Body of pancreas (tissue), 4 donors: Measurements from ENCODE around the gene SIL1. TPM values are rescaled to one million over a fixed set of nuclear protein-coding genes. Genes with fewer than 3 reads are reported as not detected.

ENCODE experiments used
- ATAC-seq: fragments of 150-250 bp; one replicate; pipeline ENCODE4 v1.9.1; 2016
- DNase-seq, 4 donors: peaks; one replicate each; pipeline ENCODE4 v3.0.0-alpha.2; 2019
- H3K27ac ChIP-seq, 4 donors: fragments of 200-600 bp; sonication (generic); 1 replicate in 3 of 4; 2 replicates in 1 of 4; pipeline versions ENCODE4 v1.5.1 to v1.6.1; 2016 to 2019; ENCODE audit warnings: mild to moderate bottlenecking in 1 of 4, mixed read lengths in 1 of 4, moderate library complexity in 1 of 4
- H3K27me3 ChIP-seq, 2 donors: fragments of 200-600 bp; sonication (generic); one replicate each; pipeline ENCODE4 v1.6.0; 2016; ENCODE audit warnings: mild to moderate bottlenecking in 1 of 2
- H3K36me3 ChIP-seq, 2 donors: fragments of 200-600 bp; sonication (generic); replicated peaks in 1 of 2; 2 replicates each; pipeline ENCODE4 v1.5.1; 2016; ENCODE audit warnings: low read depth in 2 of 2; ENCODE audit not compliant: insufficient read depth in 1 of 2
- H3K4me1 ChIP-seq: fragments of 200-600 bp; sonication (generic); one replicate; pipeline ENCODE4 v1.6.0; 2016
- H3K4me3 ChIP-seq, 2 donors: fragments of 200-600 bp; sonication (generic); 1 replicate in 1 of 2; 2 replicates in 1 of 2; pipeline ENCODE4 v1.5.1; 2016 to 2019
- H3K9me3 ChIP-seq, 3 donors: fragments of 200-600 bp; sonication (generic); 1 replicate in 2 of 3; 2 replicates in 1 of 3; pipeline ENCODE4 v1.5.1; 2016
- POLR2A ChIP-seq, 3 donors: fragments of 450-650 bp; IDR thresholded peaks; one replicate each; pipeline ENCODE4 v1.6.1; 2016; ENCODE audit warnings: antibody characterized with exemption in 3 of 3, mild to moderate bottlenecking in 2 of 3
- WGBS, 2 donors: methylation state at CpG; one replicate each; pipeline ENCODE4 v1.1.5; 2017; 5-methylcytosine and 5-hydroxymethylcytosine counted together
- intact Hi-C: fragments of 100-400 bp; cut with DNase I; formaldehyde crosslinking; loops from one replicate; pipeline ENCODE4 v1.15.1; 2023
- total RNA-seq, 2 donors: library from RNA; depleted of rRNA; stranded (reverse); fragments of >200 nt; gene quantifications; one replicate each; pipeline ENCODE4 v1.1.0, GENCODE V29; 2016
- TF ChIP-seq, protein P1 (sequence below), 7 experiments: fragments of 450-650 bp in 4 of 7; fragments of 200-600 bp in 3 of 7; sonication (generic) in 3 of 7; IDR thresholded peaks; one replicate each; pipeline ENCODE4 v1.5.1; 2016 to 2019; ENCODE audit warnings: antibody characterized with exemption in 7 of 7

SIL1 gene
- total RNA-seq, 2 donors from 2014 or later: 57.6 to 124 TPM

DNA sequence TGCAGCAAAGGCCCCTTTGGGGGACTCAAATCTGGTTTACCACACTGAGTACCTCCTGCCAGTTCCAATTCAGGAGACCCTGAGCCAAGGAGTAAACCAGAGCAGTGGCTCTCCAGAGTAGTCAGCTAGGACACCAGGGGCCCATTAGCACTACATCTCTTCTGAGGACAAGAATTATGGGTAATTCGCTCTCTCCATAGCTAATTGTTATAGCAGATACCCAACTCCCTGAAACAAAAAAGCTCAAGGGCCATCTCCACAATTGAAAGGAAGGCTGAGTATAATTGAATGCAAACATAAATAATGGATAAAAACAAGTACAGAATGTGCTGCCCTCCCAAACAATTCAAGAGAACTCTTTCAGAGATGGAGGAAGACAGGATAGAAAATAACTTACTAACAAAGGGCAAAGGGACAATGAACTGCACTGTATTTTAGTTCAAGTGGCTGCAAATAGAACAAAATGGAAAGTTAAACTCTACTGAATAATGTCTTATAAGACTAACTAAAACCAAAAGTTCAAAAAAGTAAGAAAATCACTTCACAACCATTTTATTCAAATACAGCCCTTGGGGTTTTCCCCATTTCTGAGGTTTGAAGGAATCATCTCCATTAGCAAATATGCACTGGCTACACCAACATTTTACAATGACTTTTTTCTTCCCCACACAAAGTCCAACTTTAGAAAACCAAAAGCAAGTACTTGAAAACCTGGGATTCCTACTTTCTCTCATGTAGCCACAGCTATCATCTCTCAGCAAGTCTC lies 118.8 kb downstream of the SIL1 start:
- TF ChIP-seq POLR2A (IDR thresholded peaks at IDR 0.05): no peak
- TF ChIP-seq, protein P1, sequence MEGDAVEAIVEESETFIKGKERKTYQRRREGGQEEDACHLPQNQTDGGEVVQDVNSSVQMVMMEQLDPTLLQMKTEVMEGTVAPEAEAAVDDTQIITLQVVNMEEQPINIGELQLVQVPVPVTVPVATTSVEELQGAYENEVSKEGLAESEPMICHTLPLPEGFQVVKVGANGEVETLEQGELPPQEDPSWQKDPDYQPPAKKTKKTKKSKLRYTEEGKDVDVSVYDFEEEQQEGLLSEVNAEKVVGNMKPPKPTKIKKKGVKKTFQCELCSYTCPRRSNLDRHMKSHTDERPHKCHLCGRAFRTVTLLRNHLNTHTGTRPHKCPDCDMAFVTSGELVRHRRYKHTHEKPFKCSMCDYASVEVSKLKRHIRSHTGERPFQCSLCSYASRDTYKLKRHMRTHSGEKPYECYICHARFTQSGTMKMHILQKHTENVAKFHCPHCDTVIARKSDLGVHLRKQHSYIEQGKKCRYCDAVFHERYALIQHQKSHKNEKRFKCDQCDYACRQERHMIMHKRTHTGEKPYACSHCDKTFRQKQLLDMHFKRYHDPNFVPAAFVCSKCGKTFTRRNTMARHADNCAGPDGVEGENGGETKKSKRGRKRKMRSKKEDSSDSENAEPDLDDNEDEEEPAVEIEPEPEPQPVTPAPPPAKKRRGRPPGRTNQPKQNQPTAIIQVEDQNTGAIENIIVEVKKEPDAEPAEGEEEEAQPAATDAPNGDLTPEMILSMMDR (IDR thresholded peaks at IDR 0.05): no peak
- no peak for DNase-seq
- Histone ChIP-seq H3K27ac (no peak overlapping the region), H3K36me3 (no peaks in the 10 kb centered on the region), H3K4me3 (no peak overlapping the region), H3K9me3 (no peaks in the 10 kb centered on the region), H3K4me1 (peaks cover 47% of the 10 kb centered on the region), H3K27me3 (no peaks in the 10 kb centered on the region)
- intact Hi-C loops: no loop called here
- WGBS, 2 donors: 92 to 100% methylated on average over 1 of the region's 1 CpG
- ATAC-seq: no peak

DNA sequence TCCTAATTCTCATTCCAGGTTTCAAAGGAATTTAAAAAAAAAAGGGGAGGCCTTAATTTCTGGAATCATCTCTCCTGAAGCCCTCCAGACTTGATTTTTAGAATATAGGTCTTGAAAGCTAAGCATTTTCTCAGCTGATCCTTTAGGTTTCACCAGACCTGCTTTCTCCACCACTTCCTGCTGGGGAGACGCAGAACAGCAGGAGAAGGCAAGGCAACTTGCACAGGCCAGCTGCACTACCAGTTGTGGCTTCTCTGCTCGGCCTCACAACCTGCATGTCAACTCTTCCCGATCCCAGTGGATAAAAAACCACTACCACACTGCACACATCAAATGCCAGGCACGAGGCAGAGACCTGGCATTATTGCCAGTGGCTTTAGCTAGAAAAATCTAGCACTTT lies 119.8 kb downstream of the SIL1 start:
- Histone ChIP-seq H3K4me1 (peaks cover 47% of the 10 kb centered on the region), H3K9me3 (no peaks in the 10 kb centered on the region), H3K36me3 (no peaks in the 10 kb centered on the region), H3K27ac (no peak overlapping the region), H3K4me3 (no peak overlapping the region), H3K27me3 (no peaks in the 10 kb centered on the region)
- intact Hi-C loops: no loop called here
- DNase-seq: no peak
- WGBS, 2 donors: 69 to 88% methylated on average over 4 of the region's 4 CpGs
- TF ChIP-seq POLR2A (IDR thresholded peaks at IDR 0.05): no peak
- TF ChIP-seq, protein P1 (IDR thresholded peaks at IDR 0.05): peak in 1 of 7 experiments; percentile 7
- ATAC-seq: no peak

DNA sequence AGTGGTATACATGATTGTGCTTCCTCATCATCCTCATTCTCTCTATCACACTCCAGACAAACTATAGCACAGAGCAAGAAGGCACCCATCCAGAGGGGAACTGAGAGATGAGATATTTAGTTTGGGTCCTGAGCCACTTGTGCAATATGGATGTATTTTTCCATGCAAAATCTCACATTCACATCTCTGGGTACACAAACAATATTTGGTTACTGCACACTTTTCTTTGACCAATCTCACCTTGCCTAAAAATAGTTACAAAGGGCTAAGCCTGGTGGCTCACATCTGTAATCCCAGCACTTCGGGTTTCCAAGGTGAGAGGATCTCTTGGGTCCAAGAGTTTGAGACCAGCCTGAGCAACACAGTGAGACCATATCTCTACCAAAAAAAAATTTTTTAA lies 120.3 kb downstream of the SIL1 start:
- no peak for DNase-seq
- H3K4me3 ChIP-seq: no peak overlapping the region
- no peaks in the 10 kb centered on the region for H3K9me3 ChIP-seq
- no peak for ATAC-seq
- TF ChIP-seq, protein P1 (IDR thresholded peaks at IDR 0.05): no peak
- TF ChIP-seq POLR2A (IDR thresholded peaks at IDR 0.05): no peak
- WGBS, 2 donors: 56% methylated on average over 1 of the region's 1 CpG
- no peak overlapping the region for H3K27ac ChIP-seq
- peaks cover 47% of the 10 kb centered on the region for H3K4me1 ChIP-seq
- H3K27me3 ChIP-seq: no peaks in the 10 kb centered on the region
- no peaks in the 10 kb centered on the region for H3K36me3 ChIP-seq
- intact Hi-C loops: no loop called here

DNA sequence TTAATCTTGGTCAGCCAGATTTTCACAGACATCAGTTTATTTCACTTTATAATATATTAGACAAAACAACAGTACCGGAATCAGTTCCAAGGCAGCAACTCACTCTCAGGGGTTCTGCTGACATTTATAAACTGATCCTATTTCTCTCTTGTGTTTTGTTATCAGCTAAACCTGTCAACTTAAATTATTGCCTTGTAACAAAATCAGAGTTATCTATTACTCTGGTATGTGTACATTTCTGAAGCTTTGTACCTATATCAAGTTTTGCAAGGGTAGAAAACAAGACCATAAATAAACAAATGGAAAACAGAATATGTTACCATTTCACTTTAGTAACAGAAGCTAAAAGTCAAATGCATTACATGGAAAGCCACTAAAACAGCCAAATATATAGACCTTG lies 122.1 kb downstream of the SIL1 start:
- Histone ChIP-seq H3K27ac (peak overlapping the region in 1 of 4 donors; percentile 9), H3K9me3 (no peaks in the 10 kb centered on the region), H3K4me3 (no peak overlapping the region), H3K4me1 (peaks cover 47% of the 10 kb centered on the region), H3K27me3 (no peaks in the 10 kb centered on the region), H3K36me3 (no peaks in the 10 kb centered on the region)
- no peak for ATAC-seq
- intact Hi-C loops: no loop called here
- WGBS, 2 donors: 55 to 81% methylated on average over 1 of the region's 1 CpG
- TF ChIP-seq, protein P1 (IDR thresholded peaks at IDR 0.05): no peak
- no peak for TF ChIP-seq POLR2A (IDR thresholded peaks at IDR 0.05)
- no peak for DNase-seq
